Kidney capillary endothelial cell (primary cell): Measurements from ENCODE around the gene NF1.
"Not testable (repeated sequence)": the region's sequence is repeated elsewhere in the genome, so short reads cannot be mapped to it uniquely, and the experiment has no call there.

ENCODE experiments used
- DNase-seq: peaks from one replicate; pipeline ENCODE4 v3.0.0-alpha.2; 2018; ENCODE audit warnings: low spot score

The NF1 gene

DNA sequence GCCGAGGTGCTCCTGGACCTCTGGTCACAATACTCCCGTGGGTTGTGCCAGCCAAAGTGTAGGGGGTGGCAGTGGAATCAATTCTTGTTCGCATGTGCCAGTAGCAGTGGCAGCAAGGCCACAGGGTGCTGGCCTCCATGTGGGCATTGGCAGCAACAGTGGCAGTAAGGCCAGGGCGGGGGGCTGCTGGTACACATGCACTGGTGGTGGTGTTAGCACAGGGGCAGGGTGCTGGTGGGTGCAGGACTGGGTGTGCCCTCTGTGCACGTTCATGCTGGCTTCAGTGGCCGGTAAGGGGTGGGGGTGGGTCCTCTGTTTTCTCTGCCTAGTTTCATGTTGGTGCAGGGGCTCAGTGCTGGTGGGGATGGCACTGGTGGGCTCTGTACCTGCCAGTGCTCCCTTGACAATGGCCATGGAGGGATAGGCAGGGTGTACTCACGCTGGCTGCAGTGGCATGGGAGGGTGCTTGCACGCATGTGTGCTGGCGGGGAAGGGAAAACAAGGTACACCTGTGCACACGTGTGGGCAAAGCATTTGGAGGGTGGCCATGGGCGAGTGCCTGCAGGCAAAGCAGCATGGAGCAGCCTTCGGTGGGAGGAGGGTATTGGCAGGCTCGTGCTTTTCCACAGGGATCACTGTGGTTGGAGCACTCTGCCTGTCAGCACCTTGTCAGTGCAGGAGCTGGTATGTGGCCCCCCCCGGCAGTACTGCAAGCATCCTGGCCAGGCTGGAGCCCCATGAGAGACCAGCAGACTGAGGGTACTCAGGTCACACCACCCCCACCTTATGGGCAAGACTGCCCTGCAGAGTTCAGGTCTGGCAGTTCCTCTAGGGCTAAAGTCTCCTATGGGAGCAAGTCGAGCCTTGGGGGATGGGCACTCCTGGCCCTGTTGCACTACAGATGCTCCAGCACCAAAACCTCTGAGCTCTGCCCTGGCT lies 35.8 kb downstream of the NF1 start:
- DNase-seq = no peak

DNA sequence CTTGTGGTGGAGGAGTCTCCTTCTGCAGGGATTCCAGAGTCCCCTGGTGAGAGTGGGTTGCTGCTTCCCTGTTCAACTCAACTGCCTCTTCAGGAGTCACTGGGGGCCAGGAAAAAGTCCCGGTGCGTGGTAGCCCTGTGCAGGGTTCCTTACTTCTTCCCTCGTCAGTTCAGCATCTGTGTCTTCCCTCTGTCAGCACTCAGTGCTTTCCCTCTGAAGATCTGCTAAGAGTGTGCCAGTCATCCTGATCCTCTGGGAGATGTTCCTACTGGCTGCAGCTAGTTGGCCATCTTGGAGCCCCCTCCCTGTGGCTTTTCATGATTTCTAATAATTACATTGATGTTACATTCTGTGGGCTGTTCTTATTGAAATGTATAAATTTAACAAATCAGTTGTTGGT lies 36.5 kb downstream of the NF1 start:
- DNase-seq = no peak

DNA sequence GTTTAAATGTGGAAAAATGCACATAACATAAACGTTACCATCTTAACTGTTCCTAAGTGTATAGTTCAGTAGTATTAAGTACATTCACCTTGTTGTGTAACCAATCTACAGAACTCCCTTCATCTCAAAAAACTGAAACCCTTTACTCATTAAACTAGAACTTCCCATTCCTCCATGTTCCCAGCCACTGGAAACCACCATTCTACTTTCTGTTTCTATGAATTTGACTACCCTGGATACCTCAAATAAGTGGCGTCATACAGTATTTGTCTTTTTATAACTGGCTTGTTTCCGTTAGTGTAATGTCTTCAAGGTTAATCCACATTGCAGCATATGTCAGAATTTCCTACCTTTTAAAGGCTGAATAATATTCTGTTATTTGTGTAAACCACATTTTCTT lies 38.2 kb downstream of the NF1 start:
- DNase-seq = no peak

DNA sequence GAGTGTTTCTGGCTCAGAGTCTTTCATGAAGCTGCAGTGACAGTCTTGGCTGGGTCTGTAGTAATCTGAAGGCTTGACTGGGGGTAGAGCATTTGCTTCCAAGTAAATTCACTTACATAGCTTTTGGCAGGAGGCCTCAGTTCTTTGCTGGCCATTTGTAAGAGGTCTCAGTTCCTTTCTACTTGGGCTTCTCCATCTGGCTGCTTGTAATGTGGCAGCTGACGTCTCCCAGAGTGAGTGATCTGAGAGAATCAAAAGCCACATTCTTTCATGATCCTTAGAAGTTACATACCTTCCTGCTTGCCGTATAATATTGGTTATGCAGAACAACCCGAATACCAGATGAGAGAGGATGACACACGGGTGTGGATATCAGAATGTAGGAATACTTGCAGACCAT lies 39.8 kb downstream of the NF1 start:
- no peak for DNase-seq

DNA sequence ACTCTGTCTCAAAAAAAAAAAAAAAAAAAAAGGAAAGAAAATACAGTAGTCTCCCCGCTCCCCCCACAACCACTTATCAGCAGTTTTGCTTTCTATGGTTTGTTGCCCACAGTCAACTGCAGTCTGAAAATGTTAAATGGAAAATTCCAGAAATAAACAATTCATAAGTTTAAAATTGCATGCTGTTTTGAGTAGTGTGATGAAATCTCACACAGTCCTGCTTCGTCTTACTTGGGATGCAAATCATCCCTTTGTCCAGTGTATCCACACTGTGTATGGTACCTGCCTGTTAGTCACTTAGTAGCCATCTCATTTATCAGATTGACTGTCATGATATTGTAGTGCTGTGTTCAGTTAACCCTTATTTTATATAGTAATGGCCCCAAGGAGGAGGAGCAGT lies 41.5 kb downstream of the NF1 start:
- DNase-seq = no peak

DNA sequence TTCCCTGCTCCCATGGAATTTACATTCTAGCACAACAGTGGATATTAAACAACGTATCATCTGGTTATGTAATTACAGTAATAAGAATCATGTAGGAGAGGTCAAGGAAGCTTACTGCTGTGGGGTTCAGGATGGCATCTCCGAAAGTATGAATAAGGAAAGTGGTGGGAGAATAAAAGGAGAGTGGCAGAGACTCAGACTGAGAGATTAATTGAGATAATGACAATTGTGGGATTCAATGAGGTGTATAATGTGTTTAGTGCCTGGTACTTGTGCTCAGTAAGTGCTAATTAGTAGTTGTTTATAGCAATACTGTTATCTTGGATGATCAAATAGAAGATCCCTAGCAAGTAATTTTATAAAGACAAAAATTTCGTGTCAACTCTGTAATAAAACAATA lies 45.3 kb downstream of the NF1 start:
- DNase-seq = no peak

DNA sequence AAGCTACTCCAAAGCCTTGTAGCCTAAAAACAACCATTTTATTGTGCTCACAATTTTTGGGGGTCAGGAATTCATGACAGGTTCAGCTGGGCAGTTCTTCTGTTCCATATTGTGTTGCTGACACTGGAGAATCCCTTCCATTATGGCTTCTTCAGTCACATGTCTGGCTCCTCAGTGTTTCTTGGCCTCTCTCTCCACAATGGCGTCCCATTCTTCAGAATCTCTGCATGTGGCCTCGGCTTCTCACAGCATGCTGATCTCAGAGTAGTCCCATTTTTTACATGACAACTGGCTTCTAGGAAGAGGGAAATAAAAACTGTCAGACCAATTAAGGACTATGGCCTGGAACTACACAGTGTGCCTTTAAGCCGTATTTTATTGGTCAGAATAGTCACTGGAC lies 49.7 kb downstream of the NF1 start:
- DNase-seq = no peak

DNA sequence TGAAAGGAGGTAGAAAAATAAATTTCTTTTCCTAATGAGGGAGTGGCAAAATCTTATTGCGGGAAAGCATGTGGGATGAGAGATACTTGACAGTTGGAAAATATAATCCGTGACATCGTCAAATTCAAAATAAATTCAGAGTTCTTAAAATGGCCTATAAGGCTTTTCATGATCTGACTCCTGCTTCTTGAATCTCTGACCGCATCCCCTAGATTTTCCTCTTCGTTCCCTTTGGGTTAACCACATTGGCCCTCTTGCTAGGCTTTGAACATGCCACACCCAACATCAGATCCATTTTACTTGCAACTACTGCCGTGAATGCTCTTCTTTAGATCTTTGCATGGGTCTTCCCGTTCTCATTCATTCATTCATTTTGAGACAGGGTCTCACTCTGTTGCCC lies 50.1 kb downstream of the NF1 start:
- no peak for DNase-seq

DNA sequence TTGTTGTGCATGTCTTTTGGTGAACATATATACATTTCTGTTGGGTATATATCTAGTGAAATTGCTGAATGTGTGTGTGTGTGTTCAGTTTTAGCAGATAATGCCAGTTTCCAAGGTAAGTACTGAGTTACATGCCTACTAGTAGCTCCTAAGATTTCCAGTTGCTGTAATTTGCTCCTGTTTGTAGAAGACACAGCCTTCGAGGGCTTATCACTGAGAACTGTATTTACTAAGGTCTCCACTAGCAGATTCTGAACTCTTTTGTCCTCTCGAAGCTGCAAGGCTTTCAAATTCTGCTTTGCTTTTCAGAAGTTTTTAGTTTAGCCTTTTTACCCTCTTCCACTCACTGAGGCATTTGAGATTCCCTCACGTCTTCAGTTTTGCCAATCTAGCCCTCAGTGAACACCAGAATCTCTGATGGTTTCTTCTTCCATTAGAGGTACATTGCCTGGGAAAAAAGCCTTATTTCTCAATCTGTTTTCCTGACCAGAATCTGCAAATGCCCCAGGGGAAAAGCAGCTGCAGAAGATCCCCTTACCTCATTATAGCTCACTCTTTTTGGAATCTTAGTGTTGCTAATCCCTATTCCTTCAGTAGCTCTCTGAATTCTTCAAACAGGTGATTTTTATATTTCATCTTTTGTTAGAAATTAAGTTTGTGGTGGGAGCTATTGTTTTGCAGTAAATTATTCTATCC lies 52.9 kb downstream of the NF1 start:
- no peak for DNase-seq

DNA sequence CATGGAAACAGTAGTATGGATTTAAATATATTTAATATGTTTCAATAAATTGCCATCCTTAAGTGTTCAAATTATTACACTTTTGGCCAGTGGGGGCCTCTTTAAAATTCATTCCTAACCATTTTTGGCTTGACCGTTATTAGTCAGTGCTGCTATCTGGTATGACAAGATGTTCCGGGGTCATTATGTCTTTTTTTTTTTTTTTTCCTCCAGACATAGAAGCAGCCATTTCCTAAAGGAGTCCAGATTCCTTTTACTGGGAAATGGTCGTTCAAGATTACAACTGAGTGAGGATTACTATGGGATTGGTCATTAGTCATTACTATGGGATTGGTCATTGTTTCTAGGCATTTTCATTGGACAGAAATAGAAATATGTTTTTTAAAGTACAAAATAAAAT lies 53.4 kb downstream of the NF1 start:
- no peak for DNase-seq

DNA sequence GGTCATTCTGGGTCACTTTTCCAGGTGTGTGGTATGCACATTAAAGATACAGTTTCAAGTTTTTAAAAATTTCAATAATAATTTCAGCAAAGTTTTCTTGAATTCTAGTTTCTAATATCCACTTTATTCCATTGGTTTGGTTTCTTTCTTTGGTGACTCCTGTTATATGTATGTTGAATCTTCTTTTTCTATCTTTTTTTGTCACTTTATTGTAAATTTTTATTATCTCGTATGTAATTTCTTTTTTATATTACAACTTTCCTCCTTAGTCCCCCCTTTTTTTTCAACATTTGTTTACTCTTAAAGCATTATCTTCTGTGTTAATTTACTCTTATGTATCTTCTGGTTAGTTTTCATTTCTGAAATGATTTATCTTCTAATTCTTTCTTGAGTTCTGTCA lies 57.5 kb downstream of the NF1 start:
- no peak for DNase-seq

DNA sequence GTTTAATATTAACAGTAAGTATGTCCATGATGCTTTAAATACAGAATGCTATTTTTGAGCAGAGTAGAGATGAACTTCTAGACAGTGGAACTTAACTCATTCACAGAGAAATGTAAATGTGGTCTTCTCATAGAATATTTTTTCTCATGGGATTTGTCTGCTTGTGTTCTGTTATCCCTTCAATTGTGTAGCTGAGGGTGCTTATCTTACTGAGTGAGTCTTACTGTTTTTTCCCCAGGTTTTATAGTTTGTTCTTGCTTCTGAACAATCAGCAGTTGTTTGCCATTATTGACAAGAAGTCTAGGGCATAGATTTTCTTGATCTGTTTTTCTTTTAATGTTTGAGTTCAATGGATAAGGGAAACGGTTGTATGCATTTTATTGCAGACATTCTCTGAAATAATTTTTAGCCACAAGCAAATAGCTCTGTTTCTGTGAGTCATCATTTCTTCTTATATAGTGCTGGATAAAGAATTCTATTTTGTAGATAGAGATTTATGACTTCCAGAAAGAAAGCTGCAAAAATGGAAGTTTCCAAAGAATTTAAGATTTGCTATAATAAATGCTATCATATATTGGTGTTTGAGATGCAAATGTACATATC lies 60.5 kb downstream of the NF1 start:
- no peak for DNase-seq

DNA sequence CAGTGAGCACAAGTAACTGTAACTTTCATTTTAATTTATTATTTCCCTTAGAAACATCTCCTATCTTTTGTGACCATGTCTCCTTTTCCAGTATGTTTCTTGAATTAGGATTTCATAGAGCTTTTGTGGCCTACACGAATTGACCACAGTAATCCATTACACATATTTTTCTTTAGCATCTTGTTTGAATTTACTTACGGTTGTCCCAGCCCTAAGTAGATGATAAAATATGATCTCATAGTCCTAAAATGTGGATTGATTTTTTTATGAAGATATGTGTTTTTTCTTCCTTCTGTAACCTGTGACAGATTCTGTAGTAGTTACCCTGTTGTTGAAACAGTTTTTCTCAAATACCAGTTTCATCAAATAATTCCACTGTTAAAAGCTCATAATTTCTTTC lies 61.5 kb downstream of the NF1 start:
- no peak for DNase-seq

DNA sequence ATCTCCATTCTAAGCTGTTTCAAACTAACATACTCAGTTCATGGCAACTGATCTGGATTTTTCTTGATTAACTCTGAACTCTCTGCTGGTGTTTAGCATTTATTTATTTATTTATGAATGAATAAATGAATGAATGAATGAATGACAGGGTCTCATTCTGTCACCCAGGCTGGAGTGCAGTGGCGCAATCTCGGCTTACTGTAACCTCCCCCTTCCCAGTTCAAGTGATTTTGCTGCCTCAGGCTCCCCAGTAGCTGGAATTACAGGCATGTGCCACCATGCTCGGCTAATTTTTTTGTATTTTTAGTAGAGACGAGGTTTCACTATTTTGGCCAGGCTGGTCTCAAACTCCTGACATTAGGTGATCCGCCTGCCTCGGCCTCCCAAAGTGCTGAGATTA lies 62.1 kb downstream of the NF1 start:
- not testable (repeated sequence) for DNase-seq

DNA sequence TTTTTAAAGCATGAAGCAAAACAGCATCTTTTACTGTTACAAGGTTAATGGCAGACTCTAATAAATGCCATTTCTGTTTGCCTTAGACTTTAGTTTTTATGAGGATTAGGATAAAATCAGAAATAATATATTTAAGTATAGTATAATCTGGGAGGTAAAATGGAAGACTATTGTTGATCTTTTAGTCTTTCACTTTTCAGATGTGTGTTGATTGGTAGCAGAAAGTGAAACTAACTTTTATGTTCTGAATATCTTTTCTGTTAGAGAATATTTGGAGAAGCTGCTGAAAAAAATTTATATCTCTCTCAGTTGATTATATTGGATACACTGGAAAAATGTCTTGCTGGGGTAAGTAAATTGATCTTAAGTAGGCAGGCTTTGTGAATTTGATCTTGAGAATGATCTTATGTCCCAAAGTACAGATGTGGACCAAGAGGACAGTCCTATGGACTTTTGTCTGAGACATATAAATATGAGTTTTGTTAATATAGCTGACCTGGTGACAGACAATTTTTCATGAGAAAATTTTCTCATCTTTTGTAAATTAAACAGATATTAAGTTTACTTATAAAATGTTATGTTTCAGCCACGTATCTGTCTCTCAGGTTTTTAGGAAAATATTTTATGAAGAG lies 64.1 kb downstream of the NF1 start:
- DNase-seq = no peak

DNA sequence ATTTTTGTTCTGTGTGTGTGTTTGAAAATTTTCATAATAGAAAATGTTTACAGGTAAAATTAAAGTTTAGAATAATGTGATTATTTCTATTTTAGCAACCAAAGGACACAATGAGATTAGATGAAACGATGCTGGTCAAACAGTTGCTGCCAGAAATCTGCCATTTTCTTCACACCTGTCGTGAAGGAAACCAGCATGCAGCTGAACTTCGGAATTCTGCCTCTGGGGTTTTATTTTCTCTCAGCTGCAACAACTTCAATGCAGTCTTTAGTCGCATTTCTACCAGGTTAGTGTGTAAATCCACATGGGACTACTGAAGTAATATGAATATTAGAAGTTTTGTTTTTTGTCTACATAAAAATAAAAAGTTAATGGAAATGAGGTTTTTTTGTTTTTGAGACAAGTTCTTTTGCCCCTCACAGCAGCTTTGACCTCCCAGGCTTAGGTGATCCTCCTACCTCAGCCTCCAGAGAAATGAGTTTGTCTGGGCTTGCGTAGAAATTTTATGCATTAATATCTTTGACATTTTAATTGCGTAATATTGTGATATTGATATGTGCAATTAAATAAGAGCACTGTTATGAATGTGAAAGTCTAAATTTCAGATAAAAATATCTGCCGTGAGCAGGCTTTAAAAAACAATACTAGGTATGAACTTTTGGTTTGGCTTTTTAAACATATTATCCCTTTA lies 68.5 kb downstream of the NF1 start:
- no peak for DNase-seq

DNA sequence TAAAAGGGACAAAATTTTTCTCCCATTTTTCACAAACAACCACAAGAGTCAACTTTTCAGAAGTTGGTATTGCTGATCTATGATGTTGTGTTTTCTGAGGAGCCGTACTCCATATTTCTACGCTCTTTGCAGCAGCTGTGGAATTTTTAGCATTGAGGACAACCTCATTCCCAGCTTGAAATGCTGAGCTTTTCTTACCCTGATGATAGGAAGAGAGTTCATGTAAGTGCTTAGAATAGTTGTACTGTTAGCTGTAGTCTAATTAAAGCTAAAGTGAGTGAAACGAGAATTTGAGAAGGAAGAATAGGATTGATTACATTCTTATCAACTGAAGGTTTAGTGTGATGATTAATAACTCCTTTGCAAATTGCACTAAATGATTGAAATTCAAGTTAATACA lies 72.3 kb downstream of the NF1 start:
- no peak for DNase-seq

DNA sequence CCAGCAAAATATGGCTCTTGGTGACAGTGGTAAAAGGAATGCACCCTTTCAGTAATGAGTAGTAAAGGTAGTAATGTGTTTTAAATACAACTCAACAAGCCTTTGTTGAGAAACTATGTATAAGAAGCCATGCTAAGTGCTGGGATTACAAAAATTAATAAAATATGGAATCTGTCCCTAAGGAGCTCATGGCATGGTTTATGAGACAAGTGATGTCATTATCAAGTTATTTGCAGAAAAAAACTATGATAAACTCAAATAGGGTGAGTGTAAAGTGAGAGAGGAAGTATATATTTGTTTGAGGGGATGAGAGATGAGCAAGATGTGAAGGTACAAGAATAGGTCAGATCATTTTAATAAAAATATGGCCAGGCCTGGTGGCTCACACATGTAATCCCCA lies 76.9 kb downstream of the NF1 start:
- DNase-seq = no peak

DNA sequence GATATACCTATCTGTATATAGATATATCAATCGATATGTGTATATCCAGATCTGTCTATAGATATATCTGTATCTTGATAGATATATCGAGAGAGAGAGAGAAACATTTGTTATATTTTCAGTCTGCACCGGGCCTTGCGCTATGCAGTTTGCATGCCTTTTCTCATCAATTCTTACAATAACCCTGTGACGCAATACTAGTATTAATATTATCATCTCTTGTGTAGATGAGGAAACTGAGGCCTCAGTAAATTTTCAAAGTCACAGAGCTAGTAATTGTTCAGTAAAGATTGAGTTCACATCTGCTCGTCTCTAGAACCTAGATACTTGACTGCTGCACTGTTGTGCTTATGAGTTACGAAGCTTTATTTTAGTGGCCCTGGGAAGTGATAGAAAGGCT lies 77.6 kb downstream of the NF1 start:
- DNase-seq = no peak

DNA sequence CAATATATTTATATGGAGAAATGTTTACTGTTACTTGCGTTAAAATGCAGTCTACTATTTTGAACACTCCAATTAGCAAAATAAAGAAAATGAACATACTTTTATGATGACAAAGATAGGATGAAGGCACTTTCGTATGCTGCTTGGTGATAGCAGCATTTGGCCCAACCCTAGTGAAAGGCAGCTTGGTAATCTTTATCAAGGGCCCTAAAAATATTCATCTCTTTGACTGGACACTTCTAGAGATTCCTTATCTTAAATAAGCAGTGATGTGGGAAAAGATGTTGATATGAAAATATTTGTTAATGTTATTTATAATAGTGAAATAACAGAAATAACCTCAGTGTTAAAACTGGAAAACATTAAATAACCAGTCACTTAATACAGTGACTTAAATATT lies 79.4 kb downstream of the NF1 start:
- DNase-seq = no peak

DNA sequence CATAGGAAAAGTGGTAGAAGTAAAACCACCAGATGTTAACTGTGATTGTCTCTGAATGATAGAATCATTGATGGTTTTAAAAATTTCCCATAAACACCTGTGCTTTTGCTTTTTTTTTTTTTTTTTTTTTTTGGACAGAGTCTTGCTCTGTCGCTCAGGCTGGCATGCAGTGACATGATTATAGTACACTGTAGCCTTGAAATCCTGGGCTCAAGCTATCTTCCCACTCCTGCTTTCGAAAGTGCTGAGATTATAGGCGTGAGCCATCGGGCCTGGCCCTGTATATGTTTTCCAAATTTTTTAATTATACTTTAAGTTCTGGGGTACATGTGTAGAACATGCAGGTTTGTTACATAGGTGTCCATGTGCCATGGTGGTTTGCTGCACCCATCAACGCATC lies 80.5 kb downstream of the NF1 start:
- DNase-seq = no peak

DNA sequence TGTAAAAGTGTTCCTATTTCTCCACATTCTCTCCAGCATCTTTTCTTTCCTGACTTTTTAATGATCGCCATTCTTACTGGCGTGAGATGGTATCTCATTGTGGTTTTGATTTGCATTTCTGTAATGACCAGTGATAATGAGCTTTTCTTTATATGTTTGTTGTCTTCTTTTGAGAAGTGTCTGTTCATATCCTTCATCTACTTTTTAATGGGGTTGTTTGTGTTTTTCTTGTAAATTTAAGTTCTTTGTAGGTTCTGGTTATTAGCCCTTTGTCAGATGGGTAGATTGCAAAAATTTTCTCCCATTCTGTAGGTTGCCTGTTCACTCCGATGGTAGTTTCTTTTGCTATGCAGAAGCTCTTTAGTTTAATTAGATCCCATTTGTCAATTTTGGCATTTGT lies 81.4 kb downstream of the NF1 start:
- not testable (repeated sequence) for DNase-seq
